A549 (cell line): Measurements from ENCODE around the gene FUS.

ENCODE experiments used
- CEBPB ChIP-seq, 2 experiments: fragments of >200 bp in 1 of 2; sonication (Bioruptor Twin) in 1 of 2; formaldehyde crosslinking in 1 of 2; IDR thresholded peaks; 2 replicates each; pipeline ENCODE4 v1.6.1; 2012 to 2016
- FOSL2 ChIP-seq, 2 experiments: fragments of 450-650 bp in 1 of 2; fragments of >200 bp in 1 of 2; sonication (Bioruptor Twin) in 1 of 2; formaldehyde crosslinking; IDR thresholded peaks; 2 replicates each; pipeline versions ENCODE4 v1.5.0 to v1.6.1; 2016 to 2020; ENCODE audit warnings: mild to moderate bottlenecking in 1 of 2, moderate library complexity in 1 of 2
- POLR2A ChIP-seq: IDR thresholded peaks from 2 replicates; pipeline ENCODE4 v1.6.1; 2012; ENCODE audit warnings: mild to moderate bottlenecking, low read length
- RAD21 ChIP-seq, 2 experiments: fragments of >200 bp in 1 of 2; sonication (Bioruptor Twin) in 1 of 2; formaldehyde crosslinking in 1 of 2; IDR thresholded peaks in 1 of 2; conservative IDR thresholded peaks in 1 of 2; 2 replicates in 1 of 2; 3 replicates in 1 of 2; pipeline ENCODE4 v1.6.1; 2012 to 2018; ENCODE audit warnings: inconsistent platforms in 1 of 2
- RNF2 ChIP-seq: fragments of 200-600 bp; sonication (generic); IDR thresholded peaks from 2 replicates; pipeline ENCODE4 v1.6.1; 2016; ENCODE audit warnings: low read depth, mild to moderate bottlenecking, antibody characterized with exemption, moderate library complexity, borderline replicate concordance
- ZFP36 ChIP-seq: fragments of 450-650 bp; IDR thresholded peaks from 2 replicates; pipeline ENCODE4 v1.6.1; 2014; ENCODE audit warnings: borderline replicate concordance; ENCODE audit not compliant: partially characterized antibody
- ZNF302 ChIP-seq: fragments of 250-450 bp; sonication (Bioruptor Pico); IDR thresholded peaks from 2 replicates; pipeline ENCODE4 v1.9.0; 2021; ENCODE audit warnings: inconsistent platforms, mild to moderate bottlenecking, moderate library complexity
- TF ChIP-seq, protein P1 (sequence below): fragments of 200-600 bp; sonication (generic); IDR thresholded peaks from 2 replicates; pipeline ENCODE4 v1.6.1; 2016; ENCODE audit warnings: antibody characterized with exemption, mild to moderate bottlenecking, moderate library complexity
- TF ChIP-seq, protein P2 (sequence below): fragments of >200 bp; sonication (Bioruptor Twin); formaldehyde crosslinking; IDR thresholded peaks from 3 replicates; pipeline ENCODE4 v1.5.1; 2016
- TF ChIP-seq, protein P3 (sequence below): IDR thresholded peaks from 2 replicates; pipeline ENCODE4 v1.6.1; 2012
- TF ChIP-seq, protein P4 (sequence below): fragments of 450-650 bp; IDR thresholded peaks from 2 replicates; pipeline ENCODE4 v1.6.1; 2014; ENCODE audit warnings: antibody characterized with exemption
- TF ChIP-seq, protein P5 (sequence below): fragments of 150-350 bp; IDR thresholded peaks from 2 replicates; pipeline ENCODE4 v1.6.1; 2014; ENCODE audit warnings: low read depth, mild to moderate bottlenecking, low read length

DNA sequence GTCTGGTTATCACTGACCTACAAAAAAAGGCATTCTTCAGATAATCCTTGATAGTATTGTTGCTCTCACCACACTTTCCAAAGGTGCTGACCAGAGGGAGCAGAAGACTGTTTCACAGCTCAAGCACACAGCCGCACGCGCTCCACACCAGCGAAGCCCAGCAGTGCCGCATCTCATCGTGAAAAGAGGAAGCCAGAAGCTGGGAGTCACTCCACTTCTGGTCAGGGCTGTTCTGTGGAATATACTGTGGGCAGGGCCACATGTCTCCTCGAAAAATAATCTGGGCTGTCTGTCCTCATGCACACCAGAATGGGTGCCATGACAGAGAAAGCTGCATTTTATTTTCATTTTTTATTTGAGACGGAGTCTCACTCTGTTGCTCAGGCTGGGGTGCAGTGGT lies 22.8 kb upstream of the FUS start:
- no peak for TF ChIP-seq ZFP36
- TF ChIP-seq FOSL2 (IDR thresholded peaks at IDR 0.05), result no peak
- TF ChIP-seq FOSL2 (CRISPR knock-in tag; IDR thresholded peaks at IDR 0.05), result no peak
- TF ChIP-seq, protein P1, sequence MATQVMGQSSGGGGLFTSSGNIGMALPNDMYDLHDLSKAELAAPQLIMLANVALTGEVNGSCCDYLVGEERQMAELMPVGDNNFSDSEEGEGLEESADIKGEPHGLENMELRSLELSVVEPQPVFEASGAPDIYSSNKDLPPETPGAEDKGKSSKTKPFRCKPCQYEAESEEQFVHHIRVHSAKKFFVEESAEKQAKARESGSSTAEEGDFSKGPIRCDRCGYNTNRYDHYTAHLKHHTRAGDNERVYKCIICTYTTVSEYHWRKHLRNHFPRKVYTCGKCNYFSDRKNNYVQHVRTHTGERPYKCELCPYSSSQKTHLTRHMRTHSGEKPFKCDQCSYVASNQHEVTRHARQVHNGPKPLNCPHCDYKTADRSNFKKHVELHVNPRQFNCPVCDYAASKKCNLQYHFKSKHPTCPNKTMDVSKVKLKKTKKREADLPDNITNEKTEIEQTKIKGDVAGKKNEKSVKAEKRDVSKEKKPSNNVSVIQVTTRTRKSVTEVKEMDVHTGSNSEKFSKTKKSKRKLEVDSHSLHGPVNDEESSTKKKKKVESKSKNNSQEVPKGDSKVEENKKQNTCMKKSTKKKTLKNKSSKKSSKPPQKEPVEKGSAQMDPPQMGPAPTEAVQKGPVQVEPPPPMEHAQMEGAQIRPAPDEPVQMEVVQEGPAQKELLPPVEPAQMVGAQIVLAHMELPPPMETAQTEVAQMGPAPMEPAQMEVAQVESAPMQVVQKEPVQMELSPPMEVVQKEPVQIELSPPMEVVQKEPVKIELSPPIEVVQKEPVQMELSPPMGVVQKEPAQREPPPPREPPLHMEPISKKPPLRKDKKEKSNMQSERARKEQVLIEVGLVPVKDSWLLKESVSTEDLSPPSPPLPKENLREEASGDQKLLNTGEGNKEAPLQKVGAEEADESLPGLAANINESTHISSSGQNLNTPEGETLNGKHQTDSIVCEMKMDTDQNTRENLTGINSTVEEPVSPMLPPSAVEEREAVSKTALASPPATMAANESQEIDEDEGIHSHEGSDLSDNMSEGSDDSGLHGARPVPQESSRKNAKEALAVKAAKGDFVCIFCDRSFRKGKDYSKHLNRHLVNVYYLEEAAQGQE, result no peak
- TF ChIP-seq, protein P2, sequence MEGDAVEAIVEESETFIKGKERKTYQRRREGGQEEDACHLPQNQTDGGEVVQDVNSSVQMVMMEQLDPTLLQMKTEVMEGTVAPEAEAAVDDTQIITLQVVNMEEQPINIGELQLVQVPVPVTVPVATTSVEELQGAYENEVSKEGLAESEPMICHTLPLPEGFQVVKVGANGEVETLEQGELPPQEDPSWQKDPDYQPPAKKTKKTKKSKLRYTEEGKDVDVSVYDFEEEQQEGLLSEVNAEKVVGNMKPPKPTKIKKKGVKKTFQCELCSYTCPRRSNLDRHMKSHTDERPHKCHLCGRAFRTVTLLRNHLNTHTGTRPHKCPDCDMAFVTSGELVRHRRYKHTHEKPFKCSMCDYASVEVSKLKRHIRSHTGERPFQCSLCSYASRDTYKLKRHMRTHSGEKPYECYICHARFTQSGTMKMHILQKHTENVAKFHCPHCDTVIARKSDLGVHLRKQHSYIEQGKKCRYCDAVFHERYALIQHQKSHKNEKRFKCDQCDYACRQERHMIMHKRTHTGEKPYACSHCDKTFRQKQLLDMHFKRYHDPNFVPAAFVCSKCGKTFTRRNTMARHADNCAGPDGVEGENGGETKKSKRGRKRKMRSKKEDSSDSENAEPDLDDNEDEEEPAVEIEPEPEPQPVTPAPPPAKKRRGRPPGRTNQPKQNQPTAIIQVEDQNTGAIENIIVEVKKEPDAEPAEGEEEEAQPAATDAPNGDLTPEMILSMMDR, result no peak
- TF ChIP-seq, protein P3, sequence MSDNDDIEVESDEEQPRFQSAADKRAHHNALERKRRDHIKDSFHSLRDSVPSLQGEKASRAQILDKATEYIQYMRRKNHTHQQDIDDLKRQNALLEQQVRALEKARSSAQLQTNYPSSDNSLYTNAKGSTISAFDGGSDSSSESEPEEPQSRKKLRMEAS, result no peak
- TF ChIP-seq, protein P4, sequence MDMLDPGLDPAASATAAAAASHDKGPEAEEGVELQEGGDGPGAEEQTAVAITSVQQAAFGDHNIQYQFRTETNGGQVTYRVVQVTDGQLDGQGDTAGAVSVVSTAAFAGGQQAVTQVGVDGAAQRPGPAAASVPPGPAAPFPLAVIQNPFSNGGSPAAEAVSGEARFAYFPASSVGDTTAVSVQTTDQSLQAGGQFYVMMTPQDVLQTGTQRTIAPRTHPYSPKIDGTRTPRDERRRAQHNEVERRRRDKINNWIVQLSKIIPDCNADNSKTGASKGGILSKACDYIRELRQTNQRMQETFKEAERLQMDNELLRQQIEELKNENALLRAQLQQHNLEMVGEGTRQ, result no peak
- no peak for TF ChIP-seq CEBPB (IDR thresholded peaks at IDR 0.05)
- TF ChIP-seq, protein P5, sequence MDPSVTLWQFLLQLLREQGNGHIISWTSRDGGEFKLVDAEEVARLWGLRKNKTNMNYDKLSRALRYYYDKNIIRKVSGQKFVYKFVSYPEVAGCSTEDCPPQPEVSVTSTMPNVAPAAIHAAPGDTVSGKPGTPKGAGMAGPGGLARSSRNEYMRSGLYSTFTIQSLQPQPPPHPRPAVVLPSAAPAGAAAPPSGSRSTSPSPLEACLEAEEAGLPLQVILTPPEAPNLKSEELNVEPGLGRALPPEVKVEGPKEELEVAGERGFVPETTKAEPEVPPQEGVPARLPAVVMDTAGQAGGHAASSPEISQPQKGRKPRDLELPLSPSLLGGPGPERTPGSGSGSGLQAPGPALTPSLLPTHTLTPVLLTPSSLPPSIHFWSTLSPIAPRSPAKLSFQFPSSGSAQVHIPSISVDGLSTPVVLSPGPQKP, result no peak
- no peak for TF ChIP-seq POLR2A
- TF ChIP-seq ZNF302, result no peak
- TF ChIP-seq RAD21 (conservative IDR thresholded peaks at IDR 0.05 in 1 of 2, IDR thresholded peaks at IDR 0.05 in 1 of 2), result no peak
- TF ChIP-seq RNF2, result no peak
